OCI-LY1 (cell line): Measurements from ENCODE around the gene JAKMIP1.
A peak's percentile ranks its signal among the peaks of the same experiment; 100 is the strongest.

ENCODE experiments used
- H2AFZ ChIP-seq: fragments of 200-600 bp; sonication (generic), shearing (Covaris generic); 2 replicates; pipeline ENCODE4 v1.6.0; 2014; ENCODE audit warnings: antibody characterized with exemption, mild to moderate bottlenecking, low read length
- H3F3A ChIP-seq: fragments of 200-600 bp; sonication (generic), shearing (Covaris generic); 2 replicates; pipeline ENCODE4 v1.6.0; 2014; ENCODE audit warnings: mild to moderate bottlenecking, antibody characterized with exemption, low read length, moderate library complexity; ENCODE audit not compliant: insufficient read depth
- H3K27ac ChIP-seq: fragments of 200-600 bp; sonication (generic); 2 replicates; pipeline ENCODE4 v1.5.1; 2014; ENCODE audit warnings: low read length, mixed run types, mild to moderate bottlenecking, low read depth; ENCODE audit not compliant: poor library complexity, severe bottlenecking
- H3K27me3 ChIP-seq: fragments of 200-600 bp; sonication (generic); 2 replicates; pipeline ENCODE4 v1.6.0; 2014; ENCODE audit warnings: antibody characterized with exemption, mild to moderate bottlenecking, low read length, moderate library complexity; ENCODE audit not compliant: insufficient read depth
- H3K36me3 ChIP-seq: fragments of 200-600 bp; sonication (generic); 2 replicates; pipeline ENCODE4 v1.6.1; 2014; ENCODE audit warnings: mild to moderate bottlenecking, antibody characterized with exemption, low read length, moderate library complexity, mixed read lengths; ENCODE audit not compliant: insufficient read depth
- H3K4me1 ChIP-seq: fragments of 200-600 bp; sonication (generic); 2 replicates; pipeline ENCODE4 v1.5.1; 2014; ENCODE audit warnings: mild to moderate bottlenecking, low read length, moderate library complexity; ENCODE audit not compliant: insufficient read depth, severe bottlenecking
- H3K4me2 ChIP-seq: fragments of 200-600 bp; sonication (generic), shearing (Covaris generic); 2 replicates; pipeline ENCODE4 v1.6.1; 2014; ENCODE audit warnings: low read length
- H3K4me3 ChIP-seq: fragments of 200-600 bp; sonication (generic); 2 replicates; pipeline ENCODE4 v1.5.1; 2014; ENCODE audit warnings: low read length, low read depth, mild to moderate bottlenecking, mixed read lengths; ENCODE audit not compliant: poor library complexity, severe bottlenecking
- H3K79me2 ChIP-seq: fragments of 200-600 bp; shearing (Covaris generic); 2 replicates; pipeline ENCODE4 v1.6.1; 2016; ENCODE audit warnings: mixed run types, low read length, mixed read lengths; ENCODE audit not compliant: insufficient read depth
- H3K9ac ChIP-seq: fragments of 200-600 bp; sonication (generic), shearing (Covaris generic); 2 replicates; pipeline ENCODE4 v1.6.1; 2014; ENCODE audit warnings: mild to moderate bottlenecking, low read length, mixed read lengths
- H3K9me2 ChIP-seq: fragments of 200-600 bp; sonication (generic), shearing (Covaris generic); 2 replicates; pipeline ENCODE4 v1.6.1; 2014; ENCODE audit warnings: low read depth, mild to moderate bottlenecking, low read length, mixed read lengths
- H3K9me3 ChIP-seq: fragments of 200-600 bp; shearing (Covaris generic); 2 replicates; pipeline ENCODE4 v1.6.1; 2014; ENCODE audit warnings: low read length, mixed read lengths
- H4K20me1 ChIP-seq: fragments of 200-600 bp; sonication (generic), shearing (Covaris generic); 2 replicates; pipeline ENCODE4 v1.6.0; 2016; ENCODE audit warnings: mild to moderate bottlenecking, low read length; ENCODE audit not compliant: insufficient read depth
- CTCF ChIP-seq: fragments of 200-600 bp; sonication (generic), shearing (Covaris generic); IDR thresholded peaks from 2 replicates; pipeline ENCODE4 v1.5.1; 2017; ENCODE audit warnings: mild to moderate bottlenecking, antibody characterized with exemption, low read length, moderate library complexity, mixed read lengths
- EZH2 ChIP-seq: fragments of 200-600 bp; sonication (generic), shearing (Covaris generic); IDR thresholded peaks from 2 replicates; pipeline ENCODE4 v1.8.0; 2017; ENCODE audit warnings: borderline replicate concordance, mixed run types, mild to moderate bottlenecking, antibody characterized with exemption, low read length, moderate library complexity, mixed read lengths

Gene JAKMIP1

GRCh38 chr4:6019316-6020263 lies 180.8 kb downstream of the JAKMIP1 start:
- H3K79me2 ChIP-seq = no peaks in the 10 kb centered on the region
- TF ChIP-seq EZH2 = no peak
- peak; percentile 59 for TF ChIP-seq CTCF
- H3K4me2 ChIP-seq = no peak overlapping the region
- H3K27me3 ChIP-seq = no peaks in the 10 kb centered on the region
- no peak overlapping the region for H3K4me3 ChIP-seq
- H3K9ac ChIP-seq = no peak overlapping the region
- H3F3A ChIP-seq = no peaks in the 10 kb centered on the region
- no peaks in the 10 kb centered on the region for H3K4me1 ChIP-seq
- H3K9me3 ChIP-seq = no peaks in the 10 kb centered on the region
- H4K20me1 ChIP-seq = no peaks in the 10 kb centered on the region
- no peaks in the 10 kb centered on the region for H3K9me2 ChIP-seq
- no peak overlapping the region for H2AFZ ChIP-seq
- H3K36me3 ChIP-seq = no peaks in the 10 kb centered on the region
- no peak overlapping the region for H3K27ac ChIP-seq

DNA sequence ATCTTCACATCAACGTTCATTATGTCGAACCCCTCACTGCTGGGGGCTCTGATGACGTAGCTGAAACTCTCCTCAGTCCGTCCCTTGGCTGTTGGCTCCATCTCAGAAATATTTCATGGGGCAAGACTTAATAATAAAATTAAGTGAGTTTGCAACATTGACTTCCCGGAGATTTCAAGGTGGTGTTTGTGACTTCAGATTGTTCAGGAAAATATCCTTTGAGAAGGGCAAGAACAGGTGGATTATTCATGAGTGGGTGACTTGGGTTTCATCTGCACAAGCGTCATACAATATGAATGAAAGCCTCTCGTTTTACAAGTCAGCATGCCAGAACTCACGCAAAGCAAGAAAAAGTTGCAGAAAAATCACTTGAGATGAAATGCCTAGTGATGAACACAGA lies 182.0 kb downstream of the JAKMIP1 start, which contains the start of gene C4orf50:
C4orf50 (minus strand) TSS at position 101 of the 400 bp plus-strand sequence.
- no peak within 1 kb of the TSS for H3K9ac ChIP-seq
- H3K79me2 ChIP-seq = no peaks in the 10 kb centered on the region
- no peaks in the 10 kb centered on the region for H3K9me2 ChIP-seq
- H3F3A ChIP-seq = no peaks in the 10 kb centered on the region
- H3K9me3 ChIP-seq = no peaks in the 10 kb centered on the region
- TF ChIP-seq CTCF (no peak), EZH2 (no peak)
- no peaks in the 10 kb centered on the region for H3K36me3 ChIP-seq
- H4K20me1 ChIP-seq = no peaks in the 10 kb centered on the region
- H3K4me1 ChIP-seq = no peaks in the 10 kb centered on the region
- no peak within 1 kb of the TSS for H3K4me2 ChIP-seq
- H2AFZ ChIP-seq = no peak within 1 kb of the TSS
- H3K4me3 ChIP-seq = no peak within 1 kb of the TSS
- no peak within 1 kb of the TSS for H3K27ac ChIP-seq
- H3K27me3 ChIP-seq = no peaks in the 10 kb centered on the region

GRCh38 chr4:6017800-6018199 lies 182.5 kb downstream of the JAKMIP1 start:
- Histone ChIP-seq H2AFZ (no peak overlapping the region), H3K9ac (no peak overlapping the region), H3K4me1 (no peaks in the 10 kb centered on the region), H4K20me1 (no peaks in the 10 kb centered on the region), H3K27ac (no peak overlapping the region), H3K9me2 (no peaks in the 10 kb centered on the region), H3K4me2 (no peak overlapping the region), H3F3A (no peaks in the 10 kb centered on the region), H3K79me2 (no peaks in the 10 kb centered on the region), H3K4me3 (no peak overlapping the region), H3K27me3 (no peaks in the 10 kb centered on the region), H3K9me3 (no peaks in the 10 kb centered on the region), H3K36me3 (no peaks in the 10 kb centered on the region)
- no peak for TF ChIP-seq CTCF
- no peak for TF ChIP-seq EZH2
